HG03378 (cell line): Measurements from ENCODE around the gene NUCKS1.

Experiments
- ATAC-seq: cut with Tn5 transposase; IDR thresholded peaks from one replicate; pipeline ENCODE4 v1.9.1; 2021; ENCODE audit warnings: mild to moderate bottlenecking, moderate library complexity; ENCODE audit not compliant: unreplicated experiment

Gene NUCKS1, protein sequence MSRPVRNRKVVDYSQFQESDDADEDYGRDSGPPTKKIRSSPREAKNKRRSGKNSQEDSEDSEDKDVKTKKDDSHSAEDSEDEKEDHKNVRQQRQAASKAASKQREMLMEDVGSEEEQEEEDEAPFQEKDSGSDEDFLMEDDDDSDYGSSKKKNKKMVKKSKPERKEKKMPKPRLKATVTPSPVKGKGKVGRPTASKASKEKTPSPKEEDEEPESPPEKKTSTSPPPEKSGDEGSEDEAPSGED

GRCh38 chr1:205750138-205751035 lies at the start of gene NUCKS1:
Gene NUCKS1, minus strand, starts transcription at chr1:205750182. Its CDS starts 209 bp downstream, at chr1:205749973.
- ATAC-seq, result peak; percentile 89

GRCh38 chr1:205798577-205798976 lies 48.6 kb upstream of the NUCKS1 start:
- ATAC-seq, result no peak

GRCh38 chr1:205797168-205797567 lies 47.2 kb upstream of the NUCKS1 start:
- no peak for ATAC-seq

DNA sequence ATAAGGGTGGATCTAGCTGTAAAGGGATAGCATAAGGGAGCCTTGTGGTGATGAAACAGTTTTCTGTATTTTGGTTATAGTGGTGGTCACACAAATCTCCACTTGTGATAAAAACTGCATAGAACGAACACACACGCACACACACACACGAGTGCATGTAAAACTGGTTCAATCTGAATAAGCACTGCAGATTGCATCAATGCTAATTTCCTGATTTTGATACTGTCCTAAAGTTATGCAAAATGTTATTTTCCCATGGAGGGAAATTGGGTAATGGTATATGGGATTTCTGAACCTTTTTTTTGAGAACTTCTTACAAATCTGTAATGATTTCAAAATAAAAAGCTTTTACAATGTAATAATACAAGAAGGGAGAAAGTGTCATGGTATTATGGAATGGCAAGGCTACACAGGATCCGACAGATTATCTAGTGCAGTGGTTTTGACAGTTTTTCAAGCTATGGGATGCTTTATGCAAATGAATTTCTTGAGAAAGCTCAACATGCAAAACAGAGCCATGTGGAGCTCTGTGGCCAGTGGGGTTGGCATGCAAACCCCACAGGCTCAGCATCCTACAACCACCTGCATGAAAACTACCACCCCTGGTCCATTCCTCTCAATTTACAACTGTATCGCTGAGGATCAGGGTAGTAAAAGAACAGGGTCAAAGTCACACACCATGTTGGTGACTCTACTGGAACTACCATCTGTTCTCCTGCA lies 44.2 kb upstream of the NUCKS1 start:
- ATAC-seq, result no peak

DNA sequence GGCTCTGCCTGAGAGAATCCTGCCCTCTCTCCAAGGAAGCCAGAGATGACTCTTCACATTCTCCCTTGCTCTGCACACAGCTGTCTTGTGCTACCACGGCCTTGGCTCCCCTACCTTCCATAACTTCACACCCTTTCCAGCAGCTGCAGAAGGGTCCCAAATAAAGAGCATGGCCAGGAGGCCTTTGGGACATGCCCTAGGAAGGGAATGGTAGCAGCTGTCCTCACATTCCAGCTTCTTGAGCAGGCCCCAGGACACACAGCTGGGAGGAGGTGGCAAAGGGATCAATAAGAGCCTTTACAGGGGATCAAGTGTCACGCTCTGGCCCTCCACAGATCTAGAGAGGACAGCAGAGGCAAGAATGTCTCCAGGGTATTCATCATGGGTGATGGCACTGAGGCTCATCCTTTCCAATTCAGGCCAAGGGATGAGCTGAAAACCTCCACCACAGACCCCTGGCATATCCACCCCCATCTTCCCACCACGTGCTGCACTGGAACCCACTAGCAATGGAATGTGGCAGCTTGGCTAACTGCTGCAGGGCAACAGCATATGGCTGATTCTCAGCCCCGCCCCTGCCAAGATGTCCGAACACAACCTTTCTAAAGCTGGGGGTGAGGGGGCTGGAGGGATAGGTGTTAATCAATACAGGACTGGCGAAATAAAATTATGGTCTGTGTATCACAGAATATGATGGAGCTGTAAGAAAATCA lies 43.1 kb upstream of the NUCKS1 start:
- no peak for ATAC-seq

GRCh38 chr1:205792481-205792881 lies 42.5 kb upstream of the NUCKS1 start:
- no peak for ATAC-seq

GRCh38 chr1:205791568-205792180 lies 41.7 kb upstream of the NUCKS1 start:
- no peak for ATAC-seq

- ATAC-seq, result no peak
Measured at GRCh38 chr1:205787287-205787916, 37.4 kb upstream of the NUCKS1 start.

DNA sequence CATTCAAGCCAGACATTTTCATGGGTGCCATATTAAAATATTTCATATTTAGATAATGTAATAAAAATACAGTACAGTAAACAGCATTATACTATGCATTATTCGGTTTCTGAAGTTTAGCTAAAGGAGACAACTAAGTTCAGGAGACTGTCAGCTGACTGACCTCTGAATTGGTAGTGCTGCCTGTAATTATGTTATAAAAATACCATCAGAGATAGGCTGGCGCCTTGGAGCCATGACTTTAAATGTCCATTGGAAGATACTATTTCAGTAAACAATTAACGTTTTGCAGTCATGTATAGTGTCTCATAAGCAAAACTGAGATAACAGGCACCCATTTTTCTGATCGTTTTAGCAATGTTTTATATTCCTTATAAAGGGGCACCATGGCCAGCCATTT lies 36.6 kb upstream of the NUCKS1 start:
- no peak for ATAC-seq

DNA sequence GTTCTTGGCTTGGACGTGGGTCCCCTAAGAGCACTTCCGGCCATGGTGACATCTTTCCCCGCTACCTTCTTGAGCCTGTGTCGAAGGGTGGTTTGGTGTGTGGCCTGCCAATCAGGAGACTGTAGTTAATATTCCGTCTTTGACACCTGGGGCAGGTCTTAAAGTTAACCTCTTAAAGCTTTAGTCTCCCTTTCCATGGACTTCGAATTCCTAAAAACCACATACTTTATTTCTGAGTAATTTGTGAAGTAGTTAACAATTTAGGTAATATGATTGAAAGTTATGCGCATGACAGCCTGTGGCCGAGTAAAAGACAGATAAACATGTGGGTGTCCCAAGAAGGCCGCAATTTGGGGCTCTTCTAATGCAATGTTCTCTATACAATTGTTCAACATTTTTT lies 35.5 kb upstream of the NUCKS1 start:
- ATAC-seq, result no peak

DNA sequence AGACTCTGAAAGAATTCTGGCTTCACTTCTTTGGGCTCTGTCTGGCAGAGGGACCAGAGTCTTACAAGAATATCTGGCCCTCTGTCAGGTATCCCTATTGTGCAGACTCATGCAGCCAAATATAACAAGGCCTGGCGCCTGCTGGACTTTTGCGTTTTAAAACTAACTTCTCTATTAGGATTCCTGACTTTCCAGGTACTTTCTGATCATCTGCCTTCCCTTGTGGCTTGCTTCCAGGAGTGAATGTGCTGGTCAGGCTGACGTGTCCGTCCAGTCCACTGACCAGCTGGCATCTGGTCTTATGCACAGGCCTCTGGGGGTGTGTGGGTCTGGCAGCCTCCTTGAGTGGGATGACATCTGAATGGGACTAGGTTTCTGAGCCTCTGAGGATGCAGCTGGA lies 33.9 kb upstream of the NUCKS1 start:
- no peak for ATAC-seq

GRCh38 chr1:205783433-205783795 lies 33.4 kb upstream of the NUCKS1 start:
- no peak for ATAC-seq

DNA sequence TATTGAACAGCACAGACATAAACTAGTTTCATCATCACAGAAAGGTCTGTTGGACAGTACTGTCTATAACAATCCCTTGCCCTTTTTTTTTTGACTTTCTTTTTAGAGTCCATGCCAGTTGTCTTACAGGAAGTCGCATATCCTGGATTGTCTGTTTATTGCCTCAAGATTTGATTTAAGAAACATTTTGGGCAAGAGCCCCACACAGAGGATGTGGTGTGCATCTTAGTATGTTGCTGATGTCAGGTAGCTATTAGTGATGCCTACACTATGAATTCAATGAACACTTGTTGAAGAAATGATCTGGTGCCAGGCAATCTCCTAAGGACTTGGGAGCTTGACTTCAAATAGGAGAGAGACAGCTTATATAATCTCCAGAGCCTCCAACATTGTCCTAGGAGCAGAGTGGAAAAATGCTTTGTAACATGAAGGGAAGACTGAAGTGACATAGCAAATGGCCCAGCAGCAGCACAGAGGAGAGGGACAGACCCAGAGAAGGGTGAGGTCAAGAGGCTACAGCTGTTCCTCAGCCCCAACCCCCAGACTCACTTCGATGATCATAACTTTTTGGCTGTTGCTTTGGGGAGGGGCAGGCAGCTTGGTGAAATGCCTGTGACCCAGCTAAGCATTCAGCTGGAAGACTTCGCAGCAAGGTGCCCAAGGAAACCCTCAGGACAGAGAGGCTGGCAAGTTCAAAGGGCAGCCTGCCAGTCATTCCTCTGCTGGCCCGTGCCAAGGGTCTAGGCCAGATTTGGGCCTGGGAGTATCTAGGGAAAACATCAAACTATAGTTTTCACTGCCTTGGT lies 32.8 kb upstream of the NUCKS1 start:
- no peak for ATAC-seq

DNA sequence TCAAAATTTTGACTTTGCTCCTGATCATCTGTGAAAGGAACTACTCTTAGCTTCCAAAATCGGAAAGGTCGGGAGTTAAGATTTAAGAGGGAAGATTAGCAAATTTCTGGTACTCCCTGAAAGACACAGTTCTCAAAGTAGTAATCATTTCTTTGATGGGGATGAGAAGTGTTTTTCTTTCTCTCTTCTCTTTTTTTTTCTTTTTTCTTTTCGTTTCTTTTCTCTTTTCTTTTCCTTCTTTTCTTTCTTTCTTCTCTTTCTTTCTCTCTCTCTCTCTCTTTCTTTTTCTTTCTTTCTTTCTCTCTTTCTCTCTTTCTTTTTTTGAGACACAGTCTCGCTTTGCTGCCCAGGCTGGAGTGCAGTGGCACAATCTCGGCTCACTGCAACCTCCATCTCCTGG lies 30.4 kb upstream of the NUCKS1 start:
- no peak for ATAC-seq

GRCh38 chr1:205777994-205778393 lies 28.0 kb upstream of the NUCKS1 start:
- ATAC-seq, result no peak

DNA sequence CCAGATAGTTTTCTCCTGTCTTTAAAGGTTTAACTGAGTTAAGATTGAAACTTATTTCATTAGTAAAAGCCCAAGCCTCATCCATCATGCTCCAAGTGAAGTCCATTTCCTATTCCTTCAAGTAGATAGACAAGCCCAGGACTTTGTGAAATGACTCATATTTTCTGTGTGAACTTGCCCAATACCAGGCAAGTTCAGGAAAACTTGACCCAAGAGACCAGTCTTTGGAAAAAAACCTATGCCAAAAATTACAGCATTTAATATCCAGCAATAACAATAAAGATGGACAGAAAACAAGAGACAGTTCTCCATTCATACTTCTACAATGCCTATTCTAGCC lies 25.7 kb upstream of the NUCKS1 start:
- no peak for ATAC-seq

GRCh38 chr1:205775015-205775716 lies 25.2 kb upstream of the NUCKS1 start, which contains the start of gene RAB29:
Gene RAB29, minus strand, starts transcription at chr1:205775482. Its CDS starts 526 bp downstream, at chr1:205774956.
- peak; percentile 67 for ATAC-seq

- no peak for ATAC-seq
Measured at GRCh38 chr1:205774198-205775014, 24.4 kb upstream of the NUCKS1 start.
